ENCODE measurements around the gene STK32B.
A peak's percentile ranks its signal among the peaks of the same experiment; 100 is the strongest.

The STK32B gene

GRCh38 chr4:5126857-5127256 lies 75.6 kb downstream of the STK32B start:
- DNase-seq, result no peak

- DNase-seq, result no peak
Measured at GRCh38 chr4:5127556-5127955, 76.3 kb downstream of the STK32B start.

GRCh38 chr4:5128569-5128968 lies 77.3 kb downstream of the STK32B start:
- no peak for DNase-seq

GRCh38 chr4:5133201-5133600 lies 81.9 kb downstream of the STK32B start:
- DNase-seq, result peak; percentile 45

GRCh38 chr4:5133933-5134594 lies 82.8 kb downstream of the STK32B start:
- no peak for DNase-seq

GRCh38 chr4:5134620-5135019 lies 83.3 kb downstream of the STK32B start:
- no peak for DNase-seq

GRCh38 chr4:5137226-5137625 lies 85.9 kb downstream of the STK32B start:
- no peak for DNase-seq

GRCh38 chr4:5137927-5138326 lies 86.6 kb downstream of the STK32B start:
- DNase-seq, result no peak

- DNase-seq, result no peak
Measured at GRCh38 chr4:5138389-5138788, 87.1 kb downstream of the STK32B start.

GRCh38 chr4:5139141-5139540 lies 87.9 kb downstream of the STK32B start:
- DNase-seq, result peak; percentile 38

GRCh38 chr4:5141802-5142201 lies 90.5 kb downstream of the STK32B start:
- no peak for DNase-seq

- peak; percentile 77 for DNase-seq
Measured at GRCh38 chr4:5142726-5143125, 91.4 kb downstream of the STK32B start.

- no peak for DNase-seq
Measured at GRCh38 chr4:5143306-5143861, 92.1 kb downstream of the STK32B start.

GRCh38 chr4:5143940-5144339 lies 92.7 kb downstream of the STK32B start:
- DNase-seq, result no peak

- no peak for DNase-seq
Measured at GRCh38 chr4:5144384-5144783, 93.1 kb downstream of the STK32B start.

- DNase-seq, result no peak
Measured at GRCh38 chr4:5146248-5146647, 95.0 kb downstream of the STK32B start.

- DNase-seq, result no peak
Measured at GRCh38 chr4:5152521-5152920, 101.2 kb downstream of the STK32B start.

- no peak for DNase-seq
Measured at GRCh38 chr4:5156682-5157081, 105.4 kb downstream of the STK32B start.

- DNase-seq, result peak; percentile 77
Measured at GRCh38 chr4:5157791-5158770, 106.8 kb downstream of the STK32B start.

GRCh38 chr4:5158825-5159224 lies 107.5 kb downstream of the STK32B start:
- peak; percentile 59 for DNase-seq

GRCh38 chr4:5160668-5161067 lies 109.4 kb downstream of the STK32B start:
- no peak for DNase-seq

- no peak for DNase-seq
Measured at GRCh38 chr4:5162909-5163508, 111.7 kb downstream of the STK32B start.

- no peak for DNase-seq
Measured at GRCh38 chr4:5164221-5164912, 113.1 kb downstream of the STK32B start.
